ENCODE measurements around the gene ZSCAN30.

DNA sequence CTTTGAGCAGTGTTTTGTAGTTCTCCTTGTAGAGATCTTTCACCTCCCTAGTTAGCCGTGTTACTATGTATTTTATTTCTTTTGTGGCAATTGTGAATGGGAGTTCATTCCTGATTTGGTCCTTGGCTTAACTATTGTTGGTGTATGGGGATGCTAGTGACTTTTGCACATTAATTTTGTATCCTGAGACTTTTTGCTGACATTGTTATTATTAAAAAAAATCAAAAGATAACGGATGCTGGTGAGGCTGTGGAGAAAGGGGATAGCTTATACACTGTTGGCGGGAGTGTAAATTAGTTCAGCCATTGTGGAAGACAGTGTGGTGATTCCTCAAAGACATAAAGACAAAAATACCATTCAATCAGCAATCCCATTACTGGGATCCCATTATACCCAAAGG is 66.2 kb downstream of the ZSCAN30 start:
- TF ChIP-seq POLR2A (IDR thresholded peaks at IDR 0.05; ENCODE audit: low read depth), result no peak
- TF ChIP-seq, protein P1, sequence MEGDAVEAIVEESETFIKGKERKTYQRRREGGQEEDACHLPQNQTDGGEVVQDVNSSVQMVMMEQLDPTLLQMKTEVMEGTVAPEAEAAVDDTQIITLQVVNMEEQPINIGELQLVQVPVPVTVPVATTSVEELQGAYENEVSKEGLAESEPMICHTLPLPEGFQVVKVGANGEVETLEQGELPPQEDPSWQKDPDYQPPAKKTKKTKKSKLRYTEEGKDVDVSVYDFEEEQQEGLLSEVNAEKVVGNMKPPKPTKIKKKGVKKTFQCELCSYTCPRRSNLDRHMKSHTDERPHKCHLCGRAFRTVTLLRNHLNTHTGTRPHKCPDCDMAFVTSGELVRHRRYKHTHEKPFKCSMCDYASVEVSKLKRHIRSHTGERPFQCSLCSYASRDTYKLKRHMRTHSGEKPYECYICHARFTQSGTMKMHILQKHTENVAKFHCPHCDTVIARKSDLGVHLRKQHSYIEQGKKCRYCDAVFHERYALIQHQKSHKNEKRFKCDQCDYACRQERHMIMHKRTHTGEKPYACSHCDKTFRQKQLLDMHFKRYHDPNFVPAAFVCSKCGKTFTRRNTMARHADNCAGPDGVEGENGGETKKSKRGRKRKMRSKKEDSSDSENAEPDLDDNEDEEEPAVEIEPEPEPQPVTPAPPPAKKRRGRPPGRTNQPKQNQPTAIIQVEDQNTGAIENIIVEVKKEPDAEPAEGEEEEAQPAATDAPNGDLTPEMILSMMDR (IDR thresholded peaks at IDR 0.05), result no peak
- TF ChIP-seq POLR2AphosphoS5 (IDR thresholded peaks at IDR 0.05), result no peak
- no peak for TF ChIP-seq EP300 (IDR thresholded peaks at IDR 0.05)

All from esophagus muscularis mucosa (tissue), 4 donors.